ENCODE results near the gene RSRC1. TPM values are rescaled to one million over a fixed set of nuclear protein-coding genes. Genes with fewer than 3 reads are reported as not detected.

The RSRC1 gene
- total RNA-seq, 1 experiment from 2014 or later = 37.9 TPM

DNA sequence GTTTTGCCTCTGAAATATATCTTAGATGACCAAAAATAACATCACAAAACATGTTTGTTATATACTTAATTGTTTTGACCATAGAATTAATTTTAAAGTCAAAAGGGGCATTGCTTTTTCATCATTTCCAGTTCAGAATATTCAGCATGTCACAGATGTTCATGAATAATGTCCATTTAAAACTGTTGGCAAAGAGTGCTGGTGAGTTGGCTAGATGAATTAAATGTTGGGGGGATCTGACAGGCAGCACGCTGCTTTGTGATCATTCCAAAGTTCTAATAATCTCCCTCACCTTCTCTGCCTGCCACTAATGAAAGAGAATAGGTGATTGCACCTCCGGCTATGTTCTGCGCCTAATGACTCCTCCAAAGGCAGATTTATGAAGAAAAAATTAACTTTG is 321.9 kb downstream of the RSRC1 start:
- no peaks in the 10 kb centered on the region for H3K4me1 ChIP-seq (ENCODE audit: insufficient read depth, low read length)
- H3K27ac Mint-ChIP-seq = no peak overlapping the region
- no peak overlapping the region for H4K8ac ChIP-seq (replicated peaks; ENCODE audit: insufficient read length, low read depth, low read length)
- H2AFZ ChIP-seq (ENCODE audit: low read length) = no peak overlapping the region
- no peak overlapping the region for H3K4ac ChIP-seq (ENCODE audit: low read depth, low read length)
- no peak overlapping the region for H3K56ac ChIP-seq (ENCODE audit: insufficient read length, low read depth, low read length)
- WGBS (ENCODE audit: extremely low coverage, insufficient read length, low lambda C conversion rate) = no CpG with 5 or more reads among the region's 3 CpGs
- no peak overlapping the region for H2BK120ac ChIP-seq (ENCODE audit: low read depth, low read length, poor library complexity, severe bottlenecking)
- H3K79me1 ChIP-seq (ENCODE audit: insufficient read depth, low read depth, low read length, poor library complexity, severe bottlenecking) = no peaks in the 10 kb centered on the region
- H2BK15ac ChIP-seq (ENCODE audit: low read depth, low read length) = no peak overlapping the region
- no peaks in the 10 kb centered on the region for H3K4me1 Mint-ChIP-seq
- no peaks in the 10 kb centered on the region for H3K36me3 Mint-ChIP-seq (ENCODE audit: insufficient read depth in 1 of 3, low read depth in 3 of 3)
- no peak overlapping the region for H3K4me2 ChIP-seq (ENCODE audit: insufficient read depth, insufficient read length, low read length)
- H4K5ac ChIP-seq (ENCODE audit: insufficient read length, low read depth, low read length) = no peak overlapping the region
- H3K9me3 Mint-ChIP-seq = no peaks in the 10 kb centered on the region
- H3K27ac ChIP-seq (ENCODE audit: insufficient read length, low read depth, low read length) = no peak overlapping the region
- H2BK12ac ChIP-seq (ENCODE audit: insufficient read length, low read depth, low read length) = no peak overlapping the region
- H2AK5ac ChIP-seq (ENCODE audit: insufficient read length, low read length) = no peak overlapping the region
- no peak overlapping the region for H4K91ac ChIP-seq (ENCODE audit: insufficient read length, low read depth, low read length)
- no peak overlapping the region for H3K4me3 Mint-ChIP-seq
- no peak overlapping the region for H3T11ph ChIP-seq (ENCODE audit: low read length)
- no peaks in the 10 kb centered on the region for H3K9me3 ChIP-seq (ENCODE audit: control insufficient read depth, low read depth, low read length)
- no peaks in the 10 kb centered on the region for H3K79me2 ChIP-seq (ENCODE audit: insufficient read depth, low read length)
- no peak overlapping the region for H2BK5ac ChIP-seq (ENCODE audit: insufficient read length, low read length)
- no peak overlapping the region for H3K9ac ChIP-seq (ENCODE audit: extremely low read depth, insufficient read length, low read length)
- no peak overlapping the region for H3K18ac ChIP-seq (ENCODE audit: insufficient read length, low read depth, low read length)
- TF ChIP-seq, protein P1, sequence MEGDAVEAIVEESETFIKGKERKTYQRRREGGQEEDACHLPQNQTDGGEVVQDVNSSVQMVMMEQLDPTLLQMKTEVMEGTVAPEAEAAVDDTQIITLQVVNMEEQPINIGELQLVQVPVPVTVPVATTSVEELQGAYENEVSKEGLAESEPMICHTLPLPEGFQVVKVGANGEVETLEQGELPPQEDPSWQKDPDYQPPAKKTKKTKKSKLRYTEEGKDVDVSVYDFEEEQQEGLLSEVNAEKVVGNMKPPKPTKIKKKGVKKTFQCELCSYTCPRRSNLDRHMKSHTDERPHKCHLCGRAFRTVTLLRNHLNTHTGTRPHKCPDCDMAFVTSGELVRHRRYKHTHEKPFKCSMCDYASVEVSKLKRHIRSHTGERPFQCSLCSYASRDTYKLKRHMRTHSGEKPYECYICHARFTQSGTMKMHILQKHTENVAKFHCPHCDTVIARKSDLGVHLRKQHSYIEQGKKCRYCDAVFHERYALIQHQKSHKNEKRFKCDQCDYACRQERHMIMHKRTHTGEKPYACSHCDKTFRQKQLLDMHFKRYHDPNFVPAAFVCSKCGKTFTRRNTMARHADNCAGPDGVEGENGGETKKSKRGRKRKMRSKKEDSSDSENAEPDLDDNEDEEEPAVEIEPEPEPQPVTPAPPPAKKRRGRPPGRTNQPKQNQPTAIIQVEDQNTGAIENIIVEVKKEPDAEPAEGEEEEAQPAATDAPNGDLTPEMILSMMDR (conservative IDR thresholded peaks at IDR 0.05) = no peak
- H3K23ac ChIP-seq (ENCODE audit: insufficient read length, low read depth, low read length) = no peak overlapping the region
- H3K27me3 ChIP-seq (ENCODE audit: insufficient read depth, low read length) = no peaks in the 10 kb centered on the region
- no peak overlapping the region for H2BK20ac ChIP-seq (ENCODE audit: low read depth, low read length, poor library complexity, severe bottlenecking)
- H3K14ac ChIP-seq (ENCODE audit: insufficient read depth, low read length) = no peak overlapping the region
- no peaks in the 10 kb centered on the region for H3K27me3 Mint-ChIP-seq (ENCODE audit: low read depth)
- DNase-seq = no peak
- H3K23me2 ChIP-seq (ENCODE audit: insufficient read length, low read depth, low read length, poor library complexity, severe bottlenecking) = no peaks in the 10 kb centered on the region
- H4K20me1 ChIP-seq (ENCODE audit: control insufficient read depth, insufficient read depth, insufficient read length) = no peaks in the 10 kb centered on the region
